GM18505 (cell line): ENCODE results near the gene PITPNB.

Source experiments
- ATAC-seq: cut with Tn5 transposase; IDR thresholded peaks from one replicate; pipeline ENCODE4 v1.9.1; 2021; ENCODE audit not compliant: unreplicated experiment
- POLR2A ChIP-seq: IDR thresholded peaks from 4 replicates; pipeline ENCODE4 v1.6.1; 2011; ENCODE audit warnings: borderline replicate concordance; ENCODE audit not compliant: insufficient read depth, insufficient read length; ENCODE audit errors: extremely low read depth

Gene PITPNB

GRCh38 chr22:27867953-27868731, 50.9 kb downstream of the PITPNB start:
- TF ChIP-seq POLR2A = no peak
- no peak for ATAC-seq

GRCh38 chr22:27867085-27867952, 51.7 kb downstream of the PITPNB start:
- TF ChIP-seq POLR2A = no peak
- ATAC-seq = no peak

- no peak for TF ChIP-seq POLR2A
- no peak for ATAC-seq
These were observed 52.6 kb downstream of the PITPNB start for GRCh38 chr22:27866135-27867084.

- no peak for TF ChIP-seq POLR2A
- no peak for ATAC-seq
These were observed 53.6 kb downstream of the PITPNB start for GRCh38 chr22:27865496-27865895.

- ATAC-seq = no peak
- no peak for TF ChIP-seq POLR2A
These were observed 55.5 kb downstream of the PITPNB start for GRCh38 chr22:27863556-27863955.

GRCh38 chr22:27863001-27863400, 56.1 kb downstream of the PITPNB start:
- no peak for TF ChIP-seq POLR2A
- ATAC-seq = no peak

GRCh38 chr22:27859336-27859735, 59.7 kb downstream of the PITPNB start:
- no peak for TF ChIP-seq POLR2A
- ATAC-seq = no peak

GRCh38 chr22:27858626-27859025, 60.4 kb downstream of the PITPNB start:
- ATAC-seq = no peak
- no peak for TF ChIP-seq POLR2A

- TF ChIP-seq POLR2A = no peak
- ATAC-seq = no peak
These were observed 61.6 kb downstream of the PITPNB start for GRCh38 chr22:27857443-27857842.

GRCh38 chr22:27856386-27856785, 62.7 kb downstream of the PITPNB start:
- TF ChIP-seq POLR2A = no peak
- no peak for ATAC-seq

- no peak for ATAC-seq
- no peak for TF ChIP-seq POLR2A
These were observed 65.6 kb downstream of the PITPNB start for GRCh38 chr22:27853424-27853823.

- ATAC-seq = no peak
- TF ChIP-seq POLR2A = no peak
These were observed 66.9 kb downstream of the PITPNB start for GRCh38 chr22:27851974-27852746.

- no peak for TF ChIP-seq POLR2A
- ATAC-seq = no peak
These were observed 69.0 kb downstream of the PITPNB start for GRCh38 chr22:27850000-27850521.

- ATAC-seq = no peak
- TF ChIP-seq POLR2A = no peak
These were observed 71.1 kb downstream of the PITPNB start for GRCh38 chr22:27848005-27848404.
